Transverse colon (tissue), 4 donors: ENCODE results near the gene TOB1. TPM values are rescaled to one million over a fixed set of nuclear protein-coding genes. Genes with fewer than 3 reads are reported as not detected.

Source experiments
- DNase-seq: peaks from one replicate; pipeline ENCODE4 v3.0.0-alpha.2; 2019
- H3K27ac ChIP-seq, 4 donors: fragments of 200-600 bp; sonication (generic); 2 replicates each; pipeline ENCODE4 v1.5.1; 2016 to 2018; ENCODE audit warnings: inconsistent platforms in 4 of 4
- H3K27me3 ChIP-seq: fragments of 200-600 bp; sonication (generic); 2 replicates; pipeline ENCODE4 v1.5.1; 2017; ENCODE audit warnings: inconsistent platforms
- H3K36me3 ChIP-seq, 4 donors: fragments of 200-600 bp; sonication (generic); 2 replicates each; pipeline ENCODE4 v1.5.1; 2017 to 2019; ENCODE audit warnings: inconsistent platforms in 4 of 4
- H3K4me1 ChIP-seq, 4 donors: fragments of 200-600 bp; sonication (generic); 2 replicates each; pipeline ENCODE4 v1.5.1; 2017 to 2020; ENCODE audit warnings: inconsistent platforms in 4 of 4
- H3K4me3 ChIP-seq, 4 donors: fragments of 200-600 bp; sonication (generic); 1 replicate in 1 of 4; 2 replicates in 3 of 4; pipeline versions ENCODE4 v1.5.1 to v1.6.1; 2017 to 2019; ENCODE audit warnings: inconsistent platforms in 4 of 4
- H3K9me3 ChIP-seq, 2 donors: fragments of 200-600 bp; sonication (generic); 2 replicates each; pipeline ENCODE4 v1.5.1; 2017 to 2019; ENCODE audit warnings: inconsistent platforms in 2 of 2
- EP300 ChIP-seq: sonication (generic); formaldehyde crosslinking; IDR thresholded peaks from one replicate; pipeline ENCODE4 v1.6.1; 2017; ENCODE audit warnings: antibody characterized with exemption, low read depth
- POLR2A ChIP-seq: fragments of 450-650 bp; IDR thresholded peaks from one replicate; pipeline ENCODE4 v1.6.1; 2016; ENCODE audit warnings: antibody characterized with exemption, mild to moderate bottlenecking, moderate library complexity
- POLR2AphosphoS5 ChIP-seq, 3 donors: sonication (generic); formaldehyde crosslinking; IDR thresholded peaks; one replicate each; pipeline ENCODE4 v1.6.1; 2016; ENCODE audit warnings: antibody characterized with exemption in 3 of 3
- WGBS, 2 donors: methylation state at CpG; one replicate each; pipeline ENCODE4 v1.1.5; 2018; ENCODE audit warnings: low coverage in 1 of 2; 5-methylcytosine and 5-hydroxymethylcytosine counted together
- in situ Hi-C, 4 donors: fragments of 200-750 bp; cut with MboI; loops; one replicate each; pipeline versions ENCODE4 v1.15.0 to v1.15.1; 2017; ENCODE audit warnings: low sequenced_read_pairs in 3 of 4, low pct_ligation_motif_present in 1 of 4, low pct_unique_long_range_greater_than_20kb in 1 of 4
- intact Hi-C: fragments of 100-400 bp; cut with DNase I; formaldehyde crosslinking; loops from one replicate; pipeline ENCODE4 v1.15.1; 2023; ENCODE audit warnings: low total_unique reads
- total RNA-seq, 4 donors: library from RNA; depleted of rRNA; stranded (reverse); fragments of >200 nt; gene quantifications; one replicate each; pipeline ENCODE4 v1.1.0, GENCODE V29; 2016
- TF ChIP-seq, protein P1 (sequence below), 5 experiments: fragments of 200-600 bp in 3 of 5; fragments of 450-650 bp in 2 of 5; sonication (generic) in 3 of 5; IDR thresholded peaks; 1 replicate in 2 of 5; 2 replicates in 3 of 5; pipeline ENCODE4 v1.5.1; 2016 to 2017; ENCODE audit warnings: antibody characterized with exemption in 5 of 5, inconsistent platforms in 3 of 5, mild to moderate bottlenecking in 2 of 5, moderate library complexity in 1 of 5

The TOB1 gene
- total RNA-seq, 4 donors from 2014 or later, result 69.1 to 88.3 (median 75.5) TPM

DNA sequence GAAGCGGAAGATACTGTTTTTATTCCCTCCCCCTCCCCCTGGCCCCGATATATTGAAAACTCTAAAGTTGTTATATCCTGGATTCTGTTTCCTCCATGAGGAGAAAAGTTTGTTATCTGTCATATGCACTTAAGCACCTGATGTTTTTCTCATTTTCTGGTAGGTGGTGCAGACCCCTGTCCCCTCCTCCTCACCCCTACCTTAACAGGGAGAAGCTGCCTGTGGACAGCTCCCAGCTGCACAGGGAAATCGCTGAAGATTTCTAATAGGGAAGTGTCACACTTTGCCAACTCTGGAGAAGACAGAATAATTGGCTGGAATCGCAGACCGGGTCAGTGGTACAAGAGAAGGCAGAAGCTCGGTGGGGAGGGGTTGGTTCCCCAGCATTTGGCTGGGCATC lies 45.3 kb upstream of the TOB1 start:
- H3K9me3 ChIP-seq, result no peaks in the 10 kb centered on the region
- peaks cover 0 to 23% (median 17%) of the 10 kb centered on the region in 4 donors for H3K4me1 ChIP-seq
- in situ Hi-C loops, result no loop called here
- WGBS, 2 donors, result 77 to 81% methylated on average over 2 to 6 of the region's 6 CpGs
- no peak for DNase-seq
- no peaks in the 10 kb centered on the region for H3K27me3 ChIP-seq
- no peaks in the 10 kb centered on the region for H3K36me3 ChIP-seq
- TF ChIP-seq POLR2A (no peak), POLR2AphosphoS5 (IDR thresholded peaks at IDR 0.05) (no peak), EP300 (no peak)
- TF ChIP-seq, protein P1, sequence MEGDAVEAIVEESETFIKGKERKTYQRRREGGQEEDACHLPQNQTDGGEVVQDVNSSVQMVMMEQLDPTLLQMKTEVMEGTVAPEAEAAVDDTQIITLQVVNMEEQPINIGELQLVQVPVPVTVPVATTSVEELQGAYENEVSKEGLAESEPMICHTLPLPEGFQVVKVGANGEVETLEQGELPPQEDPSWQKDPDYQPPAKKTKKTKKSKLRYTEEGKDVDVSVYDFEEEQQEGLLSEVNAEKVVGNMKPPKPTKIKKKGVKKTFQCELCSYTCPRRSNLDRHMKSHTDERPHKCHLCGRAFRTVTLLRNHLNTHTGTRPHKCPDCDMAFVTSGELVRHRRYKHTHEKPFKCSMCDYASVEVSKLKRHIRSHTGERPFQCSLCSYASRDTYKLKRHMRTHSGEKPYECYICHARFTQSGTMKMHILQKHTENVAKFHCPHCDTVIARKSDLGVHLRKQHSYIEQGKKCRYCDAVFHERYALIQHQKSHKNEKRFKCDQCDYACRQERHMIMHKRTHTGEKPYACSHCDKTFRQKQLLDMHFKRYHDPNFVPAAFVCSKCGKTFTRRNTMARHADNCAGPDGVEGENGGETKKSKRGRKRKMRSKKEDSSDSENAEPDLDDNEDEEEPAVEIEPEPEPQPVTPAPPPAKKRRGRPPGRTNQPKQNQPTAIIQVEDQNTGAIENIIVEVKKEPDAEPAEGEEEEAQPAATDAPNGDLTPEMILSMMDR (IDR thresholded peaks at IDR 0.05), result no peak
- H3K27ac ChIP-seq, result no peak overlapping the region
- intact Hi-C loops, result no loop called here
- no peak overlapping the region for H3K4me3 ChIP-seq

DNA sequence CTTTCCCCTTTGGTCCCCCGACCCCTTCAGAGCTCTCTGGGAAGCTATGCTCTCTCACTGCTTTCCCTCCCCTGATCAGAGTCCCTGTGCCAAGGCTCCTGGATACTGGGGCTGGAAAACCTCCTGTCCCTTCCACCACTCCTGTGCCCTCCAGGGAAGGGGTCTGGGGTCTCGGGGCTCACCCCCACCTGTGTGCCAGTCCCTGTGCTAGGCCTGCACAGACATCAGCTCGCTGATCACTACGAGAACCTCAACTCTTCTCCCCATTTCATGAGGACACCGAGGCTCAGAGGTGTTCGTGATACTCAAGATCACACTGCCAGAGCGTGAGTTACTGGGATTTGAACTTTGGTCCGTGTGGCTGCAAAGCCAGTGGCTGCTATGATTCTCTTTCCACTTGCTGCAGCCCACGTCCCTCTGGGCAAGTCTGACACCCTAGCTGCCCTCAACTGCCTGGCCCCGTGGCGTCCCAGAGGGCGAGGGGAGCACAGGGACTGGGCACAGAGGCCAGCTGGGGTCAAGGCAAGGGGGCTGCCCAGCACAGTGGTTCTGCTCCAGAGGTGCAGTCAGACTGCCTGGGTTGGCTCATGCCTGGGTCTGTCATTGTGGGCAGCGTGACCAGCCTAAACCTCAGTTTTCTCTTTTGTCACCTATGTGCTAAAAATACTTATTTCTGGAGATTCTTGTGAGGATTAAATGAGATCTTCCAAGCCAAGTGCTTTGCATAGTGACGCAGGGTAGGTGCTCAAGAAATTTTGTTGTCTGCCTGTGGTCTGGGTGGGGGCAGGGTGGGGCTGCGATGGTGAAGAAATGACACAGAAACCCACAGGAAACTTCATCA lies 43.8 kb upstream of the TOB1 start:
- intact Hi-C loops, result loop anchor here (5.0 kb wide), 1 partner anchor 32 kb away; no protein-coding TSS in a partner anchor
- no peak for DNase-seq

DNA sequence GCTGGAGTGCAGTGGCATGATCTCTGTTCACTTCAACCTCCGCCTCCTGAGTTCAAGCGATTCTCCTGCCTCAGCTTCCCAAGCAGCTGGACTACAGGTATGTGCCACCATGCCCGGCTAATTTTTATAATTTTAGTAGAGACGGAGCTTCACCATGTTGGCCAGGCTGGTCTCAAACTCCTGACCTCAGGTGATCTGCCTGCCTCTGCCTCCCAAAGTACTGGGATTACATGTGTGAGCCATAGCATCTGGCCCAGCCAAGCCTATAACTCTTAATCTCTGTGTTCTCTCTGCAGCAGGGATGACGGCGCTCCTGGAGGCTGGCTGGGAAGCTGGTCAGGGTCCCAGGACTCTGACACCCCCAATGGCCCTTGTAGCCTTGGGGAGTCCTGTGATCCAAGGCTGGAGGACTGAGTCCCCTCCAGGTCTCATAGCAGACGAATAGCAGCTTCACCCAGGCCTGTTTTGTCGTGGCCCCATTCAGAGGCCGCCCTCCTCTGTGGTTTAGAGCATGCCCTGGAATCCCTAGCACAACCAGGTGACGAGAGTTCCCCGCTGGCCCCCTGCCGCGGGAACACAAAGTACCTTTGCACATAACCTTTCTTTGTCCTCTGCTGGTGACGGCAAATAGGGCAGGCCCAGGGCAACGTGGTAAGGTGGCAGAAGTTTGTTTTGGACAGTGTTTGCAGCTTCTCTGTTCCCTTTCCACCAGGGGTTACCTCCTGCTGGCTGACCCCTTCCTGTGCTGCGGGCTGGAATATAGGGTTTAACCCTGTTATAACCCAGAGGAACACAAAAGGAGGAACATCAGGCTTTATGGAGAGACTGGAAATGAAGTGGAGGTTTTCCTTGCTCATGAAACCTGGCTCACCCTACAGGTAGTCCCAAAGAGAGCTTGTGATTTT lies 43.0 kb upstream of the TOB1 start:
- 57 to 100% methylated on average over 1 to 15 of the region's 16 CpGs for WGBS, 2 donors
- H3K27me3 ChIP-seq, result no peaks in the 10 kb centered on the region
- no peaks in the 10 kb centered on the region for H3K36me3 ChIP-seq
- peak overlapping the region in 1 of 4 donors; percentile 1 for H3K27ac ChIP-seq
- no peak for DNase-seq
- H3K9me3 ChIP-seq, result no peaks in the 10 kb centered on the region
- H3K4me3 ChIP-seq, result no peak overlapping the region
- intact Hi-C loops (loop anchor here (5.0 kb wide), 1 partner anchor 33 kb away; no protein-coding TSS in a partner anchor), in situ Hi-C loops (no loop called here)
- H3K4me1 ChIP-seq, result peaks cover 17 to 27% (median 21%) of the 10 kb centered on the region in 4 donors
- TF ChIP-seq POLR2AphosphoS5 (IDR thresholded peaks at IDR 0.05), result no peak
- TF ChIP-seq, protein P1 (IDR thresholded peaks at IDR 0.05), result peak in 1 of 5 experiments; percentile 46

More for the DNA sequence above, 43.8 kb upstream of the TOB1 start:
- 74 to 86% methylated on average over 2 to 15 of the region's 15 CpGs for WGBS, 2 donors
- peaks cover 8 to 21% (median 17%) of the 10 kb centered on the region in 4 donors for H3K4me1 ChIP-seq
- in situ Hi-C loops, result no loop called here
- no peaks in the 10 kb centered on the region for H3K27me3 ChIP-seq
- peak overlapping the region in 1 of 4 donors; percentile 8 for H3K27ac ChIP-seq
- H3K9me3 ChIP-seq, result no peaks in the 10 kb centered on the region
- TF ChIP-seq POLR2AphosphoS5 (IDR thresholded peaks at IDR 0.05) (no peak), POLR2A (no peak)
- H3K4me3 ChIP-seq, result no peak overlapping the region
- H3K36me3 ChIP-seq, result no peaks in the 10 kb centered on the region

DNA sequence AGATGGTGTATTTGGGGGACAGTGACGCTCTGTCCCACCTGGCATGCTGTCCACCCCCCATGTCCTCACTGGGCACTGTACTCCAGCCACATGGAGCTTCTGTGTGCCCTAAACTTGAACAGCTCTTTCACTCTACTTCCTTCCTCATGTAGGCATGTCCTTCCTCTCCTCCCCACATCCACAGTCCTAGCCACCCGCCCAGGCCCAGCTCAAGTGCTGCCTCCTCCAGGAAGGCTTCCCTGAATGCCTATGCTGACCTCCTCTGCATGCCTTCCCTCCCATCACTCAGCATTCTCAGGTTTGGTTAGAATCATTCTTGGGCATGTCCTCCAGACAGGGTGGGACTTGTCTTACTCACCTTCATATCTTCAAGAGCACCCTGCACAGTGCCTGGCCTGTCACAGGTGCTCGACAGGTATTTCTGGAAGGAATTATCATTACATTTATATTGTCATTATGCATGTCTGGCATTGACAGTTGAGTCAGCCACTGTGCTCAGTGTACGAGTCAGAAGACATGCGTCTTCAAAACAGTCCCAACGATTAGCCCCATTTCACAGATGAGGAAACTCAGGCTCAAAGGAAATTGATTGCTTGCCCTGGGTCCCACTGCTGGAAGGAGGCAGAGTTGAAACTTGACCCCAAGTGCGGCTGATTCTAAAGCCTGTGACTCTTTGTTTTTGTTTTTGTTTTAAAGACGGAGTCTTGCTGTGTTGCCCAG lies 42.1 kb upstream of the TOB1 start:
- in situ Hi-C loops, result no loop called here
- Histone ChIP-seq H3K4me3 (no peak overlapping the region), H3K27me3 (no peaks in the 10 kb centered on the region), H3K36me3 (no peaks in the 10 kb centered on the region), H3K4me1 (peaks cover 23 to 33% (median 28%) of the 10 kb centered on the region in 4 donors), H3K27ac (no peak overlapping the region), H3K9me3 (no peaks in the 10 kb centered on the region)
- TF ChIP-seq POLR2AphosphoS5 (IDR thresholded peaks at IDR 0.05) (no peak), EP300 (no peak), POLR2A (no peak)
- TF ChIP-seq, protein P1 (IDR thresholded peaks at IDR 0.05), result no peak
- no peak for DNase-seq
- intact Hi-C loops, result loop anchor here (5.0 kb wide), 1 partner anchor 34 kb away; no protein-coding TSS in a partner anchor
- WGBS, 2 donors, result 87 to 89% methylated on average over 4 to 8 of the region's 8 CpGs
